22Rv1 (cell line): Measurements from ENCODE around the gene RAPGEF4.

ENCODE experiments used
- ZFX ChIP-seq: fragments of 450-650 bp; IDR thresholded peaks from 2 replicates; pipeline ENCODE4 v1.6.1; 2017; ENCODE audit warnings: antibody characterized with exemption, borderline replicate concordance
- TF ChIP-seq, protein P1 (sequence below): fragments of 450-650 bp; IDR thresholded peaks from 2 replicates; pipeline ENCODE4 v1.5.1; 2017; ENCODE audit warnings: mild to moderate bottlenecking

DNA sequence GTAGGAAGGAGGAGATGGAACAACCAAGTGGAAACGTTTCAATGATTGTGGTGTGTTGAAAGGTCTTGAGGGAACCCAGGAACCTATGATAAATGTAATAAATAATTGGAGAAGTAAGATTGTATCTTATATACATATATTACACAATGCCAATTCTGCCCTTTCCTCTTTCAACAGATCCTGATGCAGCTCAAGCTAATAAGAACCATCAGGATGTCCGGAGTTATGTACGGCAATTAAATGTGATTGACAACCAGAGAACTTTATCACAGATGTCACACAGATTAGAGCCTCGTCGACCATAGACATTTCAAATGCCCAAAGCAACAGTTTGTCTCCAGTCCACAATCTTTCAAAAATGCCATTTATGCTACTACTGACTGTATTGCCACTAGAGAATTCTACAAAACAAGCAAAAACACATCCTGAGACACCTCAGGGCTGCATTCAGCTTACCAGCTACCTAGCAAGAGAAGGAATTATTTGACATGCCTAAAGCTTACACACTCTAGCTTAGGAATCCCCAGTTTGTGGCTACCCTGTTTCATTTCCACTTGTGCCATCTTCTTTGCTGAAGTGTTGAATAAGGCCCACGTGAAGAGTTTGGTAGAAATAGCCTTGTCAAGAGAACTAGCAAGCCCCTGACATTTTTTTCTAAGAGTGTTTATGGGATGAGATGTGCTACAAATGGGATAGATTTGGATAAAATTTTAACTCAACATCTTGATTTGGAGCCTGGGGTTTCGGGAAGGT lies 316.0 kb downstream of the RAPGEF4 start:
- TF ChIP-seq, protein P1, sequence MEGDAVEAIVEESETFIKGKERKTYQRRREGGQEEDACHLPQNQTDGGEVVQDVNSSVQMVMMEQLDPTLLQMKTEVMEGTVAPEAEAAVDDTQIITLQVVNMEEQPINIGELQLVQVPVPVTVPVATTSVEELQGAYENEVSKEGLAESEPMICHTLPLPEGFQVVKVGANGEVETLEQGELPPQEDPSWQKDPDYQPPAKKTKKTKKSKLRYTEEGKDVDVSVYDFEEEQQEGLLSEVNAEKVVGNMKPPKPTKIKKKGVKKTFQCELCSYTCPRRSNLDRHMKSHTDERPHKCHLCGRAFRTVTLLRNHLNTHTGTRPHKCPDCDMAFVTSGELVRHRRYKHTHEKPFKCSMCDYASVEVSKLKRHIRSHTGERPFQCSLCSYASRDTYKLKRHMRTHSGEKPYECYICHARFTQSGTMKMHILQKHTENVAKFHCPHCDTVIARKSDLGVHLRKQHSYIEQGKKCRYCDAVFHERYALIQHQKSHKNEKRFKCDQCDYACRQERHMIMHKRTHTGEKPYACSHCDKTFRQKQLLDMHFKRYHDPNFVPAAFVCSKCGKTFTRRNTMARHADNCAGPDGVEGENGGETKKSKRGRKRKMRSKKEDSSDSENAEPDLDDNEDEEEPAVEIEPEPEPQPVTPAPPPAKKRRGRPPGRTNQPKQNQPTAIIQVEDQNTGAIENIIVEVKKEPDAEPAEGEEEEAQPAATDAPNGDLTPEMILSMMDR = no peak
- no peak for TF ChIP-seq ZFX
